ENCODE results near the gene CD53. TPM values are rescaled to one million over a fixed set of nuclear protein-coding genes. Genes with fewer than 3 reads are reported as not detected.

CD53 gene
- total and polyA plus RNA-seq, 9 of the 15 experiments (the other 6 are each of a cell fraction or from before 2014, with no cell fraction given): 63.5 to 220 (median 131) TPM

GRCh38 chr1:110918016-110918415 lies 45.1 kb downstream of the CD53 start (continued):
- TF ChIP-seq SMARCA4 (IDR thresholded peaks at IDR 0.05) (peak; percentile 54; the same call in 1 of the 2 replicates), MEIS2 (IDR thresholded peaks at IDR 0.05; ENCODE audit: partially characterized antibody) (peak; percentile 27)

GRCh38 chr1:110921953-110922352 lies 49.0 kb downstream of the CD53 start:
- H3K4me2 ChIP-seq (ENCODE audit: insufficient read depth, low read length): no peak overlapping the region
- ChIA-PET POLR2A (interaction anchor here (1.0 kb wide), 1 partner anchor 11 kb away, joined by 3 read pairs; no protein-coding TSS in a partner anchor), CTCF (ENCODE audit: low intra/inter-chr PET ratio) (no interaction called here)
- DNase-seq (ENCODE audit: extremely low read depth in 1 of 4, low spot score in 3 of 4): no peak
- BruUV-seq (replicated peaks): no TSS peak
- no peak overlapping the region for H3K4me3 ChIP-seq
- H3K36me3 ChIP-seq (ENCODE audit: control insufficient read depth, insufficient read depth, low read length): no peaks in the 10 kb centered on the region
- no peaks in the 10 kb centered on the region for H4K20me1 ChIP-seq (replicated peaks; ENCODE audit: control insufficient read depth, insufficient read depth, low read length)
- H3K9ac ChIP-seq (ENCODE audit: insufficient read depth in 1 of 2, low read depth in 2 of 2, low read length in 2 of 2): no peak overlapping the region
- WGBS (ENCODE audit: insufficient coverage, low coverage, missing lambda C conversion rate): 90% methylated on average over 1 of the region's 1 CpG
- no peaks in the 10 kb centered on the region for H3K27me3 ChIP-seq (ENCODE audit: control insufficient read depth in 2 of 2, insufficient read depth in 2 of 2, low read length in 2 of 2)
- no peaks in the 10 kb centered on the region for H3K9me1 ChIP-seq (ENCODE audit: control insufficient read depth, insufficient read depth, low read length)
- H3K4me1 ChIP-seq (replicated peaks in 1 of 2; ENCODE audit: control insufficient read depth in 2 of 2, insufficient read depth in 2 of 2, low read length in 2 of 2): peaks cover 5 to 20% of the 10 kb centered on the region in 2 experiments; a peak in 4 of 5 replicates
- no peaks in the 10 kb centered on the region for H3K79me2 ChIP-seq (ENCODE audit: control insufficient read depth, insufficient read depth, low read length)
- in situ Hi-C loops (cut with MboI) (no loop called here), intact Hi-C loops (cut with micrococcal nuclease) (no loop called here)
- FAIRE-seq: no peak
- no peak overlapping the region for H3K27ac ChIP-seq (ENCODE audit: extremely low read depth, low read depth, low read length)
- no peak overlapping the region for H2AFZ ChIP-seq (ENCODE audit: low read depth, low read length)
- no peak for ATAC-seq
- H3K9me3 ChIP-seq (replicated peaks; ENCODE audit: control insufficient read depth, insufficient read depth, low read depth, low read length): no peaks in the 10 kb centered on the region; the same call in 1 of the 2 replicates
- TF ChIP-seq ZNF146 (CRISPR knock-in tag; IDR thresholded peaks at IDR 0.05; ENCODE audit: unreplicated experiment) (peak; percentile 65), SMARCA4 (IDR thresholded peaks at IDR 0.05) (no peak), RBM25 (IDR thresholded peaks at IDR 0.05; ENCODE audit: low read depth, low read length, severe bottlenecking) (peak; percentile 52), KDM1A (IDR thresholded peaks at IDR 0.05) (0 out of 4 replicates have a peak, but pooled peaks of 1 of the 2 experiments have one; percentile 44), CBFA2T2 (conservative IDR thresholded peaks at IDR 0.05) (no peak), AFF1 (IDR thresholded peaks at IDR 0.05; ENCODE audit: low read depth in 1 of 2, partially characterized antibody in 2 of 2) (no peak), VEZF1 (CRISPR knock-in tag; IDR thresholded peaks at IDR 0.05) (no peak), TCFL5 (CRISPR knock-in tag; conservative IDR thresholded peaks at IDR 0.05) (no peak), ZNF316 (IDR thresholded peaks at IDR 0.05) (peak; percentile 49)
- TF ChIP-seq, protein P1, sequence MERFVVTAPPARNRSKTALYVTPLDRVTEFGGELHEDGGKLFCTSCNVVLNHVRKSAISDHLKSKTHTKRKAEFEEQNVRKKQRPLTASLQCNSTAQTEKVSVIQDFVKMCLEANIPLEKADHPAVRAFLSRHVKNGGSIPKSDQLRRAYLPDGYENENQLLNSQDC (CRISPR knock-in tag; IDR thresholded peaks at IDR 0.05): no peak

Data from K562 (cell line).